ENCODE data around the gene B3GALT4. TPM values are rescaled to one million over a fixed set of nuclear protein-coding genes. Genes with fewer than 3 reads are reported as not detected.

The B3GALT4 gene
- total RNA-seq, 1 donor from 2014 or later, result 6.5 TPM

GRCh38 chr6:33313105-33313708, 36.3 kb downstream of the B3GALT4 start:
- Mint-ChIP-seq H3K4me3 (ENCODE audit: unreplicated experiment) (peak overlapping the region; percentile 97), H3K9me3 (ENCODE audit: low read depth) (no peaks in the 10 kb centered on the region), H3K27me3 (ENCODE audit: low read depth) (no peaks in the 10 kb centered on the region), H3K27ac (ENCODE audit: unreplicated experiment) (peak overlapping the region; percentile 98), H3K4me1 (ENCODE audit: low read depth) (peaks cover 49% of the 10 kb centered on the region), H3K36me3 (ENCODE audit: low read depth) (peaks cover 2% of the 10 kb centered on the region)
- DNase-seq (ENCODE audit: low spot score), result no peak
- no peak for TF ChIP-seq CTCF (IDR thresholded peaks at IDR 0.05)

DNA sequence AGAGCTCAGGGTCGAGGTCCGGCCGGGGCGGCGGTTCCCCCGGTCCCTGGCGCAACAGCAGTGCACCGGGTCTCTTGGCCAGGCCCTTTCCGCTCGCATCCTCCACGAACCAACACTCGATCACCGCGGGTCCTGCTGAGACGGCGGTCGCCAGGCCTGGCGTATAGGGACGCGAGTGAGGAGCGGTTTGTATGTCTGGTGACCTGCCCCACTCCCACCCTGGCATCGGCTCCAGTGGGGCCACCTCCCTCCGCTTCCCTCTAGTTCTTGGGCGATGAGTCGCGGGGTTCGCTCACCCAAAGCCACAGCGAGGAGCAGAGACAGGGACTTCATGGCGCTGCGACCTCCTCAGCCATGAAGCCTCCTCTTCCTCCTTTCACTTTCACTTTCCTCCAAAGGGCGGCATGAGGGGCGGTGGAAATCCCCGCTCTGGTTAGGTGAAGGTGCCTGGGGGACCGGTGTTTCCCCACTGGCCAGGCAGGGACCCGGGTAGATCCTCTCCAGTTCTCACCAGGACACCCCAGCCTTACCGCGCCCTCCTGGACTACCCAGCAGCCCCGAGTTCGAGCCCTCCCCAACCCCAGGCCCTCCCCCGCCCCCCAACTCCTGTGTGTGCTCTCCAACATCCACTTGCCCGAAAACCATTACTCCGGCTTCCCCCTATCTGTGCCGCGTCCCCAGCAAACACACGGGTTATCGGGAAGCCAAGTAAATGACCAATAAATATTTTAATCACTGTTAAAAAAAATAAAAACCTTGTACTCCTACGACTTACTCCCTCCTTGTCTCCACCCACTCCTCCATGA, 37.0 kb downstream of the B3GALT4 start, which contains the start of gene TAPBP:
Gene TAPBP (minus strand): TSS at position 370 of the 806 bp plus-strand sequence. CDS start 37 bp downstream, at position 333.
- Mint-ChIP-seq H3K27ac (ENCODE audit: unreplicated experiment) (peak within 1 kb of the TSS; percentile 98), H3K9me3 (ENCODE audit: low read depth) (no peaks in the 10 kb centered on the region), H3K36me3 (ENCODE audit: low read depth) (peaks cover 6% of the 10 kb centered on the region), H3K4me1 (ENCODE audit: low read depth) (peaks cover 56% of the 10 kb centered on the region), H3K4me3 (ENCODE audit: unreplicated experiment) (peak within 1 kb of the TSS; percentile 97), H3K27me3 (ENCODE audit: low read depth) (no peaks in the 10 kb centered on the region)
- no peak for TF ChIP-seq CTCF (IDR thresholded peaks at IDR 0.05)
- DNase-seq (ENCODE audit: low spot score), result no peak

- no peak for TF ChIP-seq CTCF (IDR thresholded peaks at IDR 0.05)
- peak overlapping the region; percentile 98 for H3K27ac Mint-ChIP-seq (ENCODE audit: unreplicated experiment)
- H3K4me1 Mint-ChIP-seq (ENCODE audit: low read depth), result peaks cover 62% of the 10 kb centered on the region
- peak overlapping the region; percentile 97 for H3K4me3 Mint-ChIP-seq (ENCODE audit: unreplicated experiment)
- H3K9me3 Mint-ChIP-seq (ENCODE audit: low read depth), result no peaks in the 10 kb centered on the region
- no peaks in the 10 kb centered on the region for H3K27me3 Mint-ChIP-seq (ENCODE audit: low read depth)
- DNase-seq (ENCODE audit: low spot score), result no peak
- H3K36me3 Mint-ChIP-seq (ENCODE audit: low read depth), result peaks cover 11% of the 10 kb centered on the region
Measured at GRCh38 chr6:33314515-33314942, 37.6 kb downstream of the B3GALT4 start.

GRCh38 chr6:33314943-33315792, 38.2 kb downstream of the B3GALT4 start:
- peak overlapping the region; percentile 98 for H3K27ac Mint-ChIP-seq (ENCODE audit: unreplicated experiment)
- no peaks in the 10 kb centered on the region for H3K9me3 Mint-ChIP-seq (ENCODE audit: low read depth)
- H3K4me3 Mint-ChIP-seq (ENCODE audit: unreplicated experiment), result peak overlapping the region; percentile 97
- peaks cover 17% of the 10 kb centered on the region for H3K36me3 Mint-ChIP-seq (ENCODE audit: low read depth)
- TF ChIP-seq CTCF (IDR thresholded peaks at IDR 0.05), result no peak
- no peak for DNase-seq (ENCODE audit: low spot score)
- peaks cover 68% of the 10 kb centered on the region for H3K4me1 Mint-ChIP-seq (ENCODE audit: low read depth)
- no peaks in the 10 kb centered on the region for H3K27me3 Mint-ChIP-seq (ENCODE audit: low read depth)
